Measurements from ENCODE around the gene CFAP97D1.
"Not testable (repeated sequence)": the region's sequence is repeated elsewhere in the genome, so short reads cannot be mapped to it uniquely, and the experiment has no call there.

The CFAP97D1 gene

GRCh38 chr17:43768943-43769342 is 11.3 kb upstream of the CFAP97D1 start:
- DNase-seq: no peak

- DNase-seq: no peak
These were observed 10.8 kb upstream of the CFAP97D1 start for GRCh38 chr17:43769426-43769825.

- DNase-seq: no peak
These were observed 10.4 kb upstream of the CFAP97D1 start for GRCh38 chr17:43769859-43770258.

GRCh38 chr17:43770957-43771356 is 9.3 kb upstream of the CFAP97D1 start:
- no peak for DNase-seq

GRCh38 chr17:43771463-43771862 is 8.8 kb upstream of the CFAP97D1 start:
- DNase-seq: no peak

GRCh38 chr17:43772877-43773648 is 7.2 kb upstream of the CFAP97D1 start:
- peak; percentile 99 for DNase-seq

- DNase-seq: no peak
These were observed 5.7 kb upstream of the CFAP97D1 start for GRCh38 chr17:43774304-43775250.

GRCh38 chr17:43778337-43779144 is 1.7 kb upstream of the CFAP97D1 start, which contains the start of gene DUSP3:
TSS of gene DUSP3 (minus strand) at chr17:43778977. CDS start at chr17:43778924, 53 bp downstream.
- peak; percentile 49 for DNase-seq

- peak; percentile 77 for DNase-seq
These were observed 800 bp upstream of the CFAP97D1 start for GRCh38 chr17:43779145-43780125.

GRCh38 chr17:43782913-43783680 is 2.9 kb downstream of the CFAP97D1 start:
- no peak for DNase-seq

GRCh38 chr17:43784068-43784467 is 3.8 kb downstream of the CFAP97D1 start:
- DNase-seq: no peak

GRCh38 chr17:43784628-43785101 is 4.4 kb downstream of the CFAP97D1 start:
- DNase-seq: no peak

GRCh38 chr17:43787728-43788127 is 7.5 kb downstream of the CFAP97D1 start:
- DNase-seq: no peak

GRCh38 chr17:43788540-43788939 is 8.3 kb downstream of the CFAP97D1 start:
- DNase-seq: no peak

- no peak for DNase-seq
These were observed 9.2 kb downstream of the CFAP97D1 start for GRCh38 chr17:43789482-43789881.

GRCh38 chr17:43790311-43790940 is 10.2 kb downstream of the CFAP97D1 start:
- no peak for DNase-seq

- peak; percentile 42 for DNase-seq
These were observed 11.4 kb downstream of the CFAP97D1 start for GRCh38 chr17:43791589-43791988.

- DNase-seq: not testable (repeated sequence)
These were observed 12.4 kb downstream of the CFAP97D1 start for GRCh38 chr17:43792668-43793067.

- not testable (repeated sequence) for DNase-seq
These were observed 17.8 kb downstream of the CFAP97D1 start for GRCh38 chr17:43798024-43798423.

GRCh38 chr17:43799047-43799446 is 18.8 kb downstream of the CFAP97D1 start:
- DNase-seq: no peak
